GM12872 (cell line): ENCODE measurements around the gene THAP3.
A peak's percentile ranks its signal among the peaks of the same experiment; 100 is the strongest.

ENCODE experiments used
- TF ChIP-seq, protein P1 (sequence below): IDR thresholded peaks from 3 replicates; pipeline ENCODE4 v1.5.1; 2011; ENCODE audit warnings: low read depth, mild to moderate bottlenecking, low read length, moderate library complexity; ENCODE audit not compliant: insufficient read depth

THAP3 gene

DNA sequence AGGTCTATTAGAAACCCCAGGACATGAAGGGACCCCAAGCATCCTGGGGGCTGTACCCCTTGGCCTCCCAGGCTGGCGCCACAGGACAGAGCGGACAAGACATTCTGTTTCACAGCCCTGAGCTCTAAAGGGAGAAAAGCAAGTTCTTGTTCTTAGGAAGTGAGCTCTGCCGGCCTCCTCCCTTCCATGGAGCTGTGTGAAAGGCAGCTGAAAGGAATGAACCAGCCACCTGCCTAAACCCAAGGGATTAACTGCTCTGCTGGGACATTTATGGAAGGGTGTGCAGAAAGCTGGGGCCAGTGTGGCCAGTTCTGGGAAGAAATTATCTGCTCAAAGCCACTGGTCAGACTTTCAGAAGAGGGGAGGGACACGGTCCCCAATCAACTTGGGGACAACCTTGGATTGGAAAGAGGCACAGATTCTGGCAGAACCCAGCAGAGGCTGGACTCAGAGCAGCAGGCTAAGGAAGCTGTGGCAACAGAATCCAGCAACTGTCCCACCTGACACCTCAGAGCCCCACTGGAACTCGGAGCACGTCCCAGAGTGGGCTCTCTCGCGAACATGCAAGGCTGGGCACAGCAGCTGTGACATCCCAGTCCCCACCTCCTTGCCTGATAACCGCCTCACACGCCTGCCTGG is 24.1 kb upstream of the THAP3 start:
- TF ChIP-seq, protein P1, sequence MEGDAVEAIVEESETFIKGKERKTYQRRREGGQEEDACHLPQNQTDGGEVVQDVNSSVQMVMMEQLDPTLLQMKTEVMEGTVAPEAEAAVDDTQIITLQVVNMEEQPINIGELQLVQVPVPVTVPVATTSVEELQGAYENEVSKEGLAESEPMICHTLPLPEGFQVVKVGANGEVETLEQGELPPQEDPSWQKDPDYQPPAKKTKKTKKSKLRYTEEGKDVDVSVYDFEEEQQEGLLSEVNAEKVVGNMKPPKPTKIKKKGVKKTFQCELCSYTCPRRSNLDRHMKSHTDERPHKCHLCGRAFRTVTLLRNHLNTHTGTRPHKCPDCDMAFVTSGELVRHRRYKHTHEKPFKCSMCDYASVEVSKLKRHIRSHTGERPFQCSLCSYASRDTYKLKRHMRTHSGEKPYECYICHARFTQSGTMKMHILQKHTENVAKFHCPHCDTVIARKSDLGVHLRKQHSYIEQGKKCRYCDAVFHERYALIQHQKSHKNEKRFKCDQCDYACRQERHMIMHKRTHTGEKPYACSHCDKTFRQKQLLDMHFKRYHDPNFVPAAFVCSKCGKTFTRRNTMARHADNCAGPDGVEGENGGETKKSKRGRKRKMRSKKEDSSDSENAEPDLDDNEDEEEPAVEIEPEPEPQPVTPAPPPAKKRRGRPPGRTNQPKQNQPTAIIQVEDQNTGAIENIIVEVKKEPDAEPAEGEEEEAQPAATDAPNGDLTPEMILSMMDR: no peak

GRCh38 chr1:6601049-6601922 is 23.4 kb upstream of the THAP3 start:
- TF ChIP-seq, protein P1: 0 out of 3 replicates have a peak, but pooled peaks have one; percentile 24

DNA sequence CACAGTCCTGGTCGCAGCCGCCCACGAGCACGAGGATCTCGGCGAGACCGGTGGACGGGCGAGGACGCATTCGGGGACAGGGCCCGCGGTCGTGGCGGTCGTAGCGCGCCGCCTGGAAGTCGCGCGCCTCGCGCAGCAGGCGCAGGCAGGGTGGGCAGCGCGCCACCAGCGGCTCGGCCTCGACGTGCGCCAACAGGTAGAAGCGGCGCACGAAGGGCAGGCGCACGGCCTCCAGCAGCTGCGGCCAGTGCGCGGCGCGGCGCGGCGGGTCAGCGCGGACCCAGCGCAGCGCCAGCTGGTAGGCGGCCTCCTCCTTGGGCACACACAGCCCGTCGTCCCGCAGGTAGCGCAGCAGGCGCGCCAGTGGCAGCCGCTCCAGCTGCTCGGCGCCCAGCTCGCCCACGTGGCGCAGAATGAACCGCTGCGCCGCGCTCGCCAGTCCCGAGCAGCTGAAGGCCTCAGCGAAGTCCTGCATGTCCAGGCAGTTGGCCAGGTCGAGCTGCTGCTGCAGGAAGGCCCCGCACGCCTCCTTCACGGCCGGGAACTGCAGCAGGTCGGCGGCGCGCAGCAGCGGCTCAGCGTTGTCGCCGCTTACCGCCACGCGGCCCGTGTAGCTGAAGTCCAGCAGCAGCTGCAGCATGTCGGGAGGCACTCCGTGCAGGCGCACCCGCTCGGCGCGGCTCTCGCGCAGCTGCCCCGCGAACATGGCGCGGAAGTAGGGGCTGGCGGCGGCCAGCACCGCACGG is 22.6 kb upstream of the THAP3 start:
- TF ChIP-seq, protein P1: no peak

- TF ChIP-seq, protein P1: no peak
Observed at GRCh38 chr1:6602669-6603237, 21.9 kb upstream of the THAP3 start, which contains the start of gene KLHL21. Gene KLHL21, minus strand, starts transcription at chr1:6602869. Its CDS starts 52 bp downstream, at chr1:6602817.

GRCh38 chr1:6603238-6603914 is 21.3 kb upstream of the THAP3 start:
- TF ChIP-seq, protein P1: no peak

GRCh38 chr1:6603915-6604558 is 20.6 kb upstream of the THAP3 start:
- TF ChIP-seq, protein P1: 0 out of 3 replicates have a peak, but pooled peaks have one; percentile 5
